HG03457 (cell line): ENCODE measurements around the gene LGALS9C.
A peak's percentile ranks its signal among the peaks of the same experiment; 100 is the strongest.
"Not testable (repeated sequence)": the region's sequence is repeated elsewhere in the genome, so short reads cannot be mapped to it uniquely, and the experiment has no call there.

Experiments used
- ATAC-seq: cut with Tn5 transposase; IDR thresholded peaks from one replicate; pipeline ENCODE4 v1.9.1; 2021; ENCODE audit warnings: moderate number of reproducible peaks; ENCODE audit not compliant: unreplicated experiment

The LGALS9C gene

GRCh38 chr17:18476508-18477308 is at the start of gene LGALS9C:
Gene LGALS9C (plus strand): TSS chr17:18476789. CDS start chr17:18476855, 66 bp downstream.
- peak; percentile 59 for ATAC-seq

- ATAC-seq: not testable (repeated sequence)
Observed at GRCh38 chr17:18432206-18432605, 44.4 kb upstream of the LGALS9C start.

- not testable (repeated sequence) for ATAC-seq
Observed at GRCh38 chr17:18439465-18439870, 37.1 kb upstream of the LGALS9C start.

GRCh38 chr17:18442093-18442492 is 34.5 kb upstream of the LGALS9C start:
- ATAC-seq: not testable (repeated sequence)

GRCh38 chr17:18442532-18442931 is 34.1 kb upstream of the LGALS9C start:
- ATAC-seq: not testable (repeated sequence)

- ATAC-seq: not testable (repeated sequence)
Observed at GRCh38 chr17:18447476-18448205, 28.9 kb upstream of the LGALS9C start.

- ATAC-seq: not testable (repeated sequence)
Observed at GRCh38 chr17:18448311-18448710, 28.3 kb upstream of the LGALS9C start.

- ATAC-seq: not testable (repeated sequence)
Observed at GRCh38 chr17:18449833-18450232, 26.8 kb upstream of the LGALS9C start.

GRCh38 chr17:18450998-18451397 is 25.6 kb upstream of the LGALS9C start:
- not testable (repeated sequence) for ATAC-seq

GRCh38 chr17:18451969-18452368 is 24.6 kb upstream of the LGALS9C start:
- not testable (repeated sequence) for ATAC-seq

GRCh38 chr17:18459035-18459434 is 17.6 kb upstream of the LGALS9C start:
- not testable (repeated sequence) for ATAC-seq

- not testable (repeated sequence) for ATAC-seq
Observed at GRCh38 chr17:18463831-18464502, 12.6 kb upstream of the LGALS9C start.

GRCh38 chr17:18466250-18466983 is 10.2 kb upstream of the LGALS9C start:
- not testable (repeated sequence) for ATAC-seq

GRCh38 chr17:18467001-18467400 is 9.6 kb upstream of the LGALS9C start:
- not testable (repeated sequence) for ATAC-seq

GRCh38 chr17:18468472-18469171 is 8.0 kb upstream of the LGALS9C start:
- not testable (repeated sequence) for ATAC-seq

GRCh38 chr17:18469837-18470236 is 6.8 kb upstream of the LGALS9C start:
- not testable (repeated sequence) for ATAC-seq

- not testable (repeated sequence) for ATAC-seq
Observed at GRCh38 chr17:18470345-18470930, 6.2 kb upstream of the LGALS9C start.

GRCh38 chr17:18473967-18474366 is 2.6 kb upstream of the LGALS9C start:
- ATAC-seq: not testable (repeated sequence)

- ATAC-seq: not testable (repeated sequence)
Observed at GRCh38 chr17:18474754-18475153, 1.8 kb upstream of the LGALS9C start.
